ENCODE results near the gene FBLN7. TPM values are rescaled to one million over a fixed set of nuclear protein-coding genes. Genes with fewer than 3 reads are reported as not detected.

The FBLN7 gene
- polyA plus RNA-seq, 1 donor, result 1.7 TPM

GRCh38 chr2:112150447-112150846 lies 12.3 kb downstream of the FBLN7 start:
- DNase-seq, result no peak

GRCh38 chr2:112150851-112151250 lies 12.7 kb downstream of the FBLN7 start:
- DNase-seq, result no peak
- WGBS (ENCODE audit: insufficient coverage, low lambda C conversion rate), result 92% methylated on average over 2 of the region's 11 CpGs
- no peaks in the 10 kb centered on the region for H3K27me3 ChIP-seq (ENCODE audit: control insufficient read depth, insufficient read depth, low read length)
- H3K9me3 ChIP-seq (ENCODE audit: control insufficient read depth, low read depth, low read length), result no peaks in the 10 kb centered on the region
- H3K36me3 ChIP-seq (ENCODE audit: control insufficient read depth, insufficient read depth, low read length), result no peaks in the 10 kb centered on the region
- H3K27ac ChIP-seq (ENCODE audit: low read length), result no peak overlapping the region
- H3K4me1 ChIP-seq (ENCODE audit: control insufficient read depth, insufficient read depth, low read length), result no peaks in the 10 kb centered on the region
- H3K4me3 ChIP-seq (ENCODE audit: low read length), result no peak overlapping the region

More at GRCh38 chr2:112150447-112150846, 12.3 kb downstream of the FBLN7 start:
- Histone ChIP-seq H3K9me3 (ENCODE audit: control insufficient read depth, low read depth, low read length) (no peaks in the 10 kb centered on the region), H3K27ac (ENCODE audit: low read length) (no peak overlapping the region), H3K4me1 (ENCODE audit: control insufficient read depth, insufficient read depth, low read length) (no peaks in the 10 kb centered on the region), H3K27me3 (ENCODE audit: control insufficient read depth, insufficient read depth, low read length) (no peaks in the 10 kb centered on the region), H3K36me3 (ENCODE audit: control insufficient read depth, insufficient read depth, low read length) (no peaks in the 10 kb centered on the region), H3K4me3 (ENCODE audit: low read length) (no peak overlapping the region)
- WGBS (ENCODE audit: insufficient coverage, low lambda C conversion rate), result 72% methylated on average over 2 of the region's 5 CpGs

DNA sequence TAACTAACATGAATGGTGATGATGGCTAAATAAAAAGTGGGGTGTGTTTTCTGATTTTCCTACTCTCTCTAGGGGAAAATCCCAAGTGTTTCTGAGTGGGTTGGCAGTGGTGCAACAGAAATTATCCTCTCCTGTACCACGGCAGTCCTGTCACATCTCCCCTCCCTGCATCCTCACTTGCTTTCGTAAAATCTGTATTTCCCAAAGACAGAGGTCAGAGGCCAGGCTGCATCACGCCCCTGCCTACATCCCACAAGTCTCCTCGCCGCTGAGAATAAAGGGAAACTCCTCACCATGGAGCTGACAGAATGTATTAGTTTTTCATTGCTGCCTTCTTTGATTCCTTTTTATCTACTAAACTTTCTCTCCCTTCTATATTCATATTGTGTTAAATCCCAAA lies 13.1 kb downstream of the FBLN7 start:
- Histone ChIP-seq H3K4me3 (ENCODE audit: low read length) (no peak overlapping the region), H3K4me1 (ENCODE audit: control insufficient read depth, insufficient read depth, low read length) (no peaks in the 10 kb centered on the region), H3K27ac (ENCODE audit: low read length) (no peak overlapping the region), H3K27me3 (ENCODE audit: control insufficient read depth, insufficient read depth, low read length) (no peaks in the 10 kb centered on the region), H3K36me3 (ENCODE audit: control insufficient read depth, insufficient read depth, low read length) (no peaks in the 10 kb centered on the region), H3K9me3 (ENCODE audit: control insufficient read depth, low read depth, low read length) (no peaks in the 10 kb centered on the region)
- no peak for DNase-seq
- 100% methylated on average over 2 of the region's 5 CpGs for WGBS (ENCODE audit: insufficient coverage, low lambda C conversion rate)

DNA sequence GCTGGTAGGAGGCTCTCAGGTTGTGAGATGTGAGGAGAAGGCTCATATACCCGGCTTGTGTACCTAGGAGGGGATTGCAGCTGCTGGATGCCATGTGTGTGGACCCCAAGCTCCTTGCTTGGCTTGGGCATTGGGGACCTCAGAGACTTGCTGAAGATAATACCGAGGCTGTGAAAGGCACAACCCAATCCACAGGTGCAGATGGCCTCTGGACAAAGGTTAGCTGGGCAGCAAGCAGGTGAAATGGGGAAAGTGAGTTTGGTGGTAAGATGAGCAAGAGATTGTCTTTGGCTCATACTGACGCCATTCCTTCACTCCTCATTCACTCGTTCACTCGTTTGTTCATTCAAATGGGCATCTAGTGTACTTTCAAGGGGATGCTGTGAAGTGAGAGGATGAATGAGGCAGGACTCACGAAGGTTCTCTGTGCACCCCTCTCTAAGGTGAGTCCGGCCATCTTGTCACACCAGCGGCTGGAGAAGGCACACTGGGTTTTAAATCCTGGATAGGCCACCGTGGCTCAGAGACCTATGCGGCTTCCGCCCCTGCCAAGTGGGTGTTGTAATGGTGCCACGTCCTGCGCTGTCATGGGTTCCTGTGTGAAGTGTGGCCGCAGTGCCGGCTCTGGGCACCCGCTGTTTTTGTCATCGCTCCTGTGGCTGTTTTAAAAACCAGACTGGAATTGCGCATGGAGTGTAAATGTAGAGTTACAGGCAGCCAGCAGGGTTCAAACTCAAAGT lies 13.7 kb downstream of the FBLN7 start:
- Histone ChIP-seq H3K27me3 (ENCODE audit: control insufficient read depth, insufficient read depth, low read length) (no peaks in the 10 kb centered on the region), H3K36me3 (ENCODE audit: control insufficient read depth, insufficient read depth, low read length) (no peaks in the 10 kb centered on the region), H3K27ac (ENCODE audit: low read length) (no peak overlapping the region), H3K4me1 (ENCODE audit: control insufficient read depth, insufficient read depth, low read length) (no peaks in the 10 kb centered on the region), H3K9me3 (ENCODE audit: control insufficient read depth, low read depth, low read length) (no peaks in the 10 kb centered on the region), H3K4me3 (ENCODE audit: low read length) (no peak overlapping the region)
- WGBS (ENCODE audit: insufficient coverage, low lambda C conversion rate), result no CpG with 5 or more reads among the region's 18 CpGs
- no peak for DNase-seq

GRCh38 chr2:112152476-112153178 lies 14.4 kb downstream of the FBLN7 start:
- no peaks in the 10 kb centered on the region for H3K27me3 ChIP-seq (ENCODE audit: control insufficient read depth, insufficient read depth, low read length)
- H3K27ac ChIP-seq (ENCODE audit: low read length), result no peak overlapping the region
- no peaks in the 10 kb centered on the region for H3K9me3 ChIP-seq (ENCODE audit: control insufficient read depth, low read depth, low read length)
- no peaks in the 10 kb centered on the region for H3K36me3 ChIP-seq (ENCODE audit: control insufficient read depth, insufficient read depth, low read length)
- DNase-seq, result no peak
- WGBS (ENCODE audit: insufficient coverage, low lambda C conversion rate), result 100% methylated on average over 1 of the region's 10 CpGs
- no peaks in the 10 kb centered on the region for H3K4me1 ChIP-seq (ENCODE audit: control insufficient read depth, insufficient read depth, low read length)
- no peak overlapping the region for H3K4me3 ChIP-seq (ENCODE audit: low read length)

DNA sequence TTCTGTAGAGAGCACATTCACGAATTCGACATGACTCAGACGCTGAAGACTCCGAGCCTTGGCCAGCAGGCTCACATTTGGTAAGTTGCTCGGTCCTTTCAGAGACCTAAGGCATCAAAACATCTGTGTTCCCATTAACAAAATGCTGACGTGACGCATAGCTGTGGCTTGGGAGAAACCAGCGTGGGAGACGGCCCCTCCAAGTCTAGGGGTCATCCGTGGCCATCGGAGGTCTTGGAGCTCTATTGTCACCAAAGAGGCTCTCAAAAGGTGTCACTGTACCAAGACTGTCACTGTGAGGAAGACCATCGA lies 14.9 kb downstream of the FBLN7 start:
- Histone ChIP-seq H3K27me3 (ENCODE audit: control insufficient read depth, insufficient read depth, low read length) (no peaks in the 10 kb centered on the region), H3K27ac (ENCODE audit: low read length) (no peak overlapping the region), H3K9me3 (ENCODE audit: control insufficient read depth, low read depth, low read length) (no peaks in the 10 kb centered on the region), H3K4me3 (ENCODE audit: low read length) (no peak overlapping the region), H3K36me3 (ENCODE audit: control insufficient read depth, insufficient read depth, low read length) (no peaks in the 10 kb centered on the region), H3K4me1 (ENCODE audit: control insufficient read depth, insufficient read depth, low read length) (no peaks in the 10 kb centered on the region)
- no peak for DNase-seq
- no CpG with 5 or more reads among the region's 12 CpGs for WGBS (ENCODE audit: insufficient coverage, low lambda C conversion rate)

- H3K4me3 ChIP-seq (ENCODE audit: low read length), result no peak overlapping the region
- no peaks in the 10 kb centered on the region for H3K9me3 ChIP-seq (ENCODE audit: control insufficient read depth, low read depth, low read length)
- no peak for DNase-seq
- no peak overlapping the region for H3K27ac ChIP-seq (ENCODE audit: low read length)
- no peaks in the 10 kb centered on the region for H3K27me3 ChIP-seq (ENCODE audit: control insufficient read depth, insufficient read depth, low read length)
- H3K36me3 ChIP-seq (ENCODE audit: control insufficient read depth, insufficient read depth, low read length), result no peaks in the 10 kb centered on the region
- no peaks in the 10 kb centered on the region for H3K4me1 ChIP-seq (ENCODE audit: control insufficient read depth, insufficient read depth, low read length)
- WGBS (ENCODE audit: insufficient coverage, low lambda C conversion rate), result no CpG with 5 or more reads among the region's 10 CpGs
Observed at GRCh38 chr2:112153501-112153900, 15.3 kb downstream of the FBLN7 start.

- Histone ChIP-seq H3K9me3 (ENCODE audit: control insufficient read depth, low read depth, low read length) (no peaks in the 10 kb centered on the region), H3K27ac (ENCODE audit: low read length) (no peak overlapping the region), H3K27me3 (ENCODE audit: control insufficient read depth, insufficient read depth, low read length) (no peaks in the 10 kb centered on the region), H3K36me3 (ENCODE audit: control insufficient read depth, insufficient read depth, low read length) (no peaks in the 10 kb centered on the region), H3K4me1 (ENCODE audit: control insufficient read depth, insufficient read depth, low read length) (no peaks in the 10 kb centered on the region), H3K4me3 (ENCODE audit: low read length) (no peak overlapping the region)
- no peak for DNase-seq
- WGBS (ENCODE audit: insufficient coverage, low lambda C conversion rate), result no CpG with 5 or more reads among the region's 14 CpGs
Observed at GRCh38 chr2:112154246-112155117, 16.3 kb downstream of the FBLN7 start.

DNA sequence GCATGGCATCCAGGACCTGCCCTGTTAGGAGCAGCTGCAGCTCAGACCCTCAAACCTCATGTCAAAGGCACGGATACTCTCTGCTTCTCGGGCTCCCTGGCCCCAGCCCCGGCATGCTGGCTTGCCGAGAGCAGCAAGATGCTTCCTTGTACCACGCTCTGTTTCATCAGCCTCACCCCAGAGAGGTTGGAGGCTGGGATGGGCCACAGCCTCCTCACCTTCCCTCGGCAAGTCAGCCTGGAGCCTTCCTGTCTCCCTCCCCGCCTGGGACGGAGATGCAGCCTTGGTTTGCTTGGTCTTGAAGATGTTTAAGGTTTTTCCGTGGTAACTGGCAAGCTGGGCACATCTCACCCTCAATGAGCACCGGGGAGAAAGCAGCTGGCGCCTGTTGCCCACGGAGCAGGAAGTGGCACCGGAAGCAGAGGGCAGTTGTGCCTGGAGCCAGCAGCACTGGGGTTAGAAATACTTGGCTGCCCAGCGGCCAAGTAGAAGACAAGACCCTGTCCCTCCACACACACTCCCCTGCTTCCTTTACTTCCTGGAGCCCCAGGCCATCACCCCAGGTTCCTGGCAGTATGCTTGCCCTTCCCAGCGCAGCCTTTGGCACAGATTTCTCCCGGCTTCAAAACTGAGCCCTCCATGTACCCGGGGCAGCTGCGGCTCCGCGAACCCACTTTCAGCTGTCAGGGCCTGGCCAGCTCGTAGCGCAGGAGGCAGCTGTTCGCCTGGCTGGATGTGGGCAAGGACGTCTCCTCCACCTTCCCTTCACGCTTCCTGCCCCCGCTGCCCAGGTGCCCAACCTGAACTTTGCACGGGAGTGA lies 17.4 kb downstream of the FBLN7 start:
- DNase-seq, result no peak
- H3K27me3 ChIP-seq (ENCODE audit: control insufficient read depth, insufficient read depth, low read length), result no peaks in the 10 kb centered on the region
- no peaks in the 10 kb centered on the region for H3K36me3 ChIP-seq (ENCODE audit: control insufficient read depth, insufficient read depth, low read length)
- no peak overlapping the region for H3K27ac ChIP-seq (ENCODE audit: low read length)
- no peaks in the 10 kb centered on the region for H3K4me1 ChIP-seq (ENCODE audit: control insufficient read depth, insufficient read depth, low read length)
- no CpG with 5 or more reads among the region's 27 CpGs for WGBS (ENCODE audit: insufficient coverage, low lambda C conversion rate)
- no peak overlapping the region for H3K4me3 ChIP-seq (ENCODE audit: low read length)
- peaks cover 4% of the 10 kb centered on the region for H3K9me3 ChIP-seq (ENCODE audit: control insufficient read depth, low read depth, low read length)
